Neural cell (in vitro differentiated cells): ENCODE measurements around the gene HELZ. TPM values are rescaled to one million over a fixed set of nuclear protein-coding genes. Genes with fewer than 3 reads are reported as not detected.

Source experiments
- H2AFZ ChIP-seq: fragments of 200-600, 300-800 bp; sonication (generic), shearing (Covaris generic); 2 replicates; pipeline ENCODE4 v1.6.0; 2014; ENCODE audit warnings: low read depth, mild to moderate bottlenecking, antibody characterized with exemption, low read length, moderate library complexity
- H3F3A ChIP-seq: fragments of 200-600 bp; shearing (Covaris generic); 2 replicates; pipeline ENCODE4 v1.6.1; 2016; ENCODE audit warnings: mild to moderate bottlenecking, moderate library complexity, mixed read lengths, antibody characterized with exemption, low read length; ENCODE audit not compliant: insufficient read depth, poor library complexity, severe bottlenecking
- H3K27ac ChIP-seq: fragments of 200-600, 300-800 bp; sonication (generic), shearing (Covaris generic); 2 replicates; pipeline ENCODE4 v1.5.1; 2014; ENCODE audit warnings: mild to moderate bottlenecking, low read length, moderate library complexity
- H3K27me3 ChIP-seq: fragments of 300-800, 200-600 bp; sonication (generic), shearing (Covaris generic); 2 replicates; pipeline ENCODE4 v1.6.0; 2014; ENCODE audit warnings: mild to moderate bottlenecking, low read depth, low read length, moderate library complexity; ENCODE audit not compliant: insufficient read depth
- H3K36me3 ChIP-seq: fragments of 300-800, 200-600 bp; sonication (generic), shearing (Covaris generic); 2 replicates; pipeline ENCODE4 v1.5.1; 2014; ENCODE audit warnings: mild to moderate bottlenecking, antibody characterized with exemption, low read length, moderate library complexity; ENCODE audit not compliant: insufficient read depth
- H3K4me2 ChIP-seq: fragments of 300-800, 200-600 bp; sonication (generic), shearing (Covaris generic); 2 replicates; pipeline ENCODE4 v1.6.0; 2014; ENCODE audit warnings: mild to moderate bottlenecking, low read length
- H3K4me3 ChIP-seq: fragments of 300-800, 200-600 bp; sonication (generic), shearing (Covaris generic); 2 replicates; pipeline ENCODE4 v1.5.1; 2014; ENCODE audit warnings: mild to moderate bottlenecking, low read length, moderate library complexity
- H3K79me2 ChIP-seq: fragments of 200-600 bp; shearing (Covaris generic); replicated peaks from 2 replicates; pipeline ENCODE4 v1.6.0; 2014; ENCODE audit warnings: mild to moderate bottlenecking, low read length, moderate library complexity; ENCODE audit not compliant: insufficient read depth
- H3K9ac ChIP-seq: fragments of 300-800, 200-600 bp; sonication (generic), shearing (Covaris generic); 2 replicates; pipeline ENCODE4 v1.6.1; 2016; ENCODE audit warnings: mild to moderate bottlenecking, low read length, mixed read lengths
- H3K9me2 ChIP-seq: fragments of 200-600 bp; shearing (Covaris generic); 2 replicates; pipeline ENCODE4 v1.6.1; 2016; ENCODE audit warnings: mild to moderate bottlenecking, low read length, mixed read lengths; ENCODE audit not compliant: insufficient read depth
- H3K9me3 ChIP-seq: fragments of 200-600, 300-800 bp; sonication (generic), shearing (Covaris generic); 2 replicates; pipeline ENCODE4 v1.6.1; 2016; ENCODE audit warnings: mild to moderate bottlenecking, mixed run types, low read length, moderate library complexity, mixed read lengths
- H4K20me1 ChIP-seq: fragments of 200-600 bp; shearing (Covaris generic); 2 replicates; pipeline ENCODE4 v1.6.1; 2016; ENCODE audit warnings: mild to moderate bottlenecking, mixed run types; ENCODE audit not compliant: insufficient read depth
- EP300 ChIP-seq: fragments of 450-650 bp; conservative IDR thresholded peaks from 2 replicates; pipeline ENCODE4 v1.6.1; 2014; ENCODE audit warnings: antibody characterized with exemption, mild to moderate bottlenecking, moderate library complexity; ENCODE audit not compliant: poor library complexity, severe bottlenecking
- EZH2 ChIP-seq: fragments of 200-600, 300-800 bp; shearing (Covaris generic), sonication (generic); IDR thresholded peaks from 2 replicates; pipeline ENCODE4 v1.6.1; 2014; ENCODE audit warnings: antibody characterized with exemption, low read length, borderline replicate concordance, mild to moderate bottlenecking; ENCODE audit not compliant: insufficient read depth, poor library complexity, severe bottlenecking
- MXI1 ChIP-seq: fragments of 450-650 bp; conservative IDR thresholded peaks from 2 replicates; pipeline ENCODE4 v1.6.1; 2014; ENCODE audit warnings: antibody characterized with exemption, mild to moderate bottlenecking; ENCODE audit not compliant: poor library complexity, severe bottlenecking
- POLR2AphosphoS5 ChIP-seq: IDR thresholded peaks from 2 replicates; pipeline ENCODE4 v1.6.1; 2012
- RAD21 ChIP-seq: fragments of 450-650 bp; conservative IDR thresholded peaks from 2 replicates; pipeline ENCODE4 v1.6.1; 2014; ENCODE audit warnings: antibody characterized with exemption, mild to moderate bottlenecking, moderate library complexity
- SMC3 ChIP-seq: fragments of 450-650 bp; conservative IDR thresholded peaks from 2 replicates; pipeline ENCODE4 v1.6.1; 2014; ENCODE audit warnings: antibody characterized with exemption, mild to moderate bottlenecking, moderate library complexity; ENCODE audit not compliant: poor library complexity
- TAF1 ChIP-seq: IDR thresholded peaks from 2 replicates; pipeline ENCODE4 v1.6.1; 2012; ENCODE audit warnings: low read depth
- polyA plus RNA-seq: library from polyadenylated mRNA; depleted of rRNA; stranded (reverse); fragments of >200 nt; gene quantifications from 2 replicates; pipeline ENCODE4 v1.2.3, GENCODE V29; 2014
- TF ChIP-seq, protein P1 (sequence below): IDR thresholded peaks from 2 replicates; pipeline ENCODE4 v1.6.1; 2012; ENCODE audit warnings: borderline replicate concordance
- TF ChIP-seq, protein P2 (sequence below): fragments of 450-650 bp; IDR thresholded peaks from 2 replicates; pipeline ENCODE4 v1.5.1; 2014; ENCODE audit warnings: antibody characterized with exemption, mild to moderate bottlenecking, moderate library complexity; ENCODE audit not compliant: poor library complexity, severe bottlenecking

The HELZ gene
- polyA plus RNA-seq, 1 donor from 2014 or later: 11.7 TPM

DNA sequence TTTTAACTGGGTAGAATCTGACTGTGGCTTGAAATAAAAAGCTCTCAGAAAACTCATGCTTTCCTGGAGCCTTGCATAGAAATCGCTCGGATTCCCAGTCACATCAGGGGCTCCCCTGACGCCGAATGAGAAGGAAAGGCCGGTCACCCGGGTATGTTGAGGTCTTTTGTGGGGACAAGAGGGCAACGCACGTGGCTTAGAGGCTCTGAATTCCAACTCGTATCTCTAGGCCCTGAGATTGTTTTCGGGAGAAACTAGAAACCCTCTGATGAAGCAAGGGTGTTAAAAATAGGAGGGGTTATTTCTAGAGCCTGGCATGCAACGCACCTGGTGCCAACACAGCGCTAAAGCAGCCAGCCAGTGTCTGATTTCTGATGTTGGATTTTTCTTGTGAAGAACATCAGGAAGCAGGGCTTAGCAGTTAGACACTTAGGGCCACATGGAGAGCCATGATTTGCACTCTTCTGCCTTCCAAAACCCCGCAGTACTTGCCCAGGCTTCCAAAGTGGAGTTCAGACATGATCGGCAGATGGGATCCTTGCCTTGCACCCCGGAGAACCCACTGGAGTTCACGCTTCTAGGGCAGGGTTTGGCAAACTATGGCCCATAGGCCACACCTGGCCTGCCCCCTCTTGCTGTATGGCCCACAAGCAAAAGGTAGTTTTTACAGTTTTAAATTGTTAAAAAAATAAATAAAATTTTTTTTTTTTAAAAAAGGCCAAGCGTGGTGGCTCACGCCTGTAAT is 188.1 kb downstream of the HELZ start:
- H3K27me3 ChIP-seq: no peaks in the 10 kb centered on the region
- H3K4me3 ChIP-seq: no peak overlapping the region
- H3K27ac ChIP-seq: no peak overlapping the region
- H2AFZ ChIP-seq: no peak overlapping the region
- no peaks in the 10 kb centered on the region for H3K79me2 ChIP-seq
- TF ChIP-seq EP300 (no peak), TAF1 (no peak), POLR2AphosphoS5 (no peak), MXI1 (no peak), EZH2 (no peak), RAD21 (no peak), SMC3 (no peak)
- TF ChIP-seq, protein P1, sequence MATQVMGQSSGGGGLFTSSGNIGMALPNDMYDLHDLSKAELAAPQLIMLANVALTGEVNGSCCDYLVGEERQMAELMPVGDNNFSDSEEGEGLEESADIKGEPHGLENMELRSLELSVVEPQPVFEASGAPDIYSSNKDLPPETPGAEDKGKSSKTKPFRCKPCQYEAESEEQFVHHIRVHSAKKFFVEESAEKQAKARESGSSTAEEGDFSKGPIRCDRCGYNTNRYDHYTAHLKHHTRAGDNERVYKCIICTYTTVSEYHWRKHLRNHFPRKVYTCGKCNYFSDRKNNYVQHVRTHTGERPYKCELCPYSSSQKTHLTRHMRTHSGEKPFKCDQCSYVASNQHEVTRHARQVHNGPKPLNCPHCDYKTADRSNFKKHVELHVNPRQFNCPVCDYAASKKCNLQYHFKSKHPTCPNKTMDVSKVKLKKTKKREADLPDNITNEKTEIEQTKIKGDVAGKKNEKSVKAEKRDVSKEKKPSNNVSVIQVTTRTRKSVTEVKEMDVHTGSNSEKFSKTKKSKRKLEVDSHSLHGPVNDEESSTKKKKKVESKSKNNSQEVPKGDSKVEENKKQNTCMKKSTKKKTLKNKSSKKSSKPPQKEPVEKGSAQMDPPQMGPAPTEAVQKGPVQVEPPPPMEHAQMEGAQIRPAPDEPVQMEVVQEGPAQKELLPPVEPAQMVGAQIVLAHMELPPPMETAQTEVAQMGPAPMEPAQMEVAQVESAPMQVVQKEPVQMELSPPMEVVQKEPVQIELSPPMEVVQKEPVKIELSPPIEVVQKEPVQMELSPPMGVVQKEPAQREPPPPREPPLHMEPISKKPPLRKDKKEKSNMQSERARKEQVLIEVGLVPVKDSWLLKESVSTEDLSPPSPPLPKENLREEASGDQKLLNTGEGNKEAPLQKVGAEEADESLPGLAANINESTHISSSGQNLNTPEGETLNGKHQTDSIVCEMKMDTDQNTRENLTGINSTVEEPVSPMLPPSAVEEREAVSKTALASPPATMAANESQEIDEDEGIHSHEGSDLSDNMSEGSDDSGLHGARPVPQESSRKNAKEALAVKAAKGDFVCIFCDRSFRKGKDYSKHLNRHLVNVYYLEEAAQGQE: no peak
- TF ChIP-seq, protein P2, sequence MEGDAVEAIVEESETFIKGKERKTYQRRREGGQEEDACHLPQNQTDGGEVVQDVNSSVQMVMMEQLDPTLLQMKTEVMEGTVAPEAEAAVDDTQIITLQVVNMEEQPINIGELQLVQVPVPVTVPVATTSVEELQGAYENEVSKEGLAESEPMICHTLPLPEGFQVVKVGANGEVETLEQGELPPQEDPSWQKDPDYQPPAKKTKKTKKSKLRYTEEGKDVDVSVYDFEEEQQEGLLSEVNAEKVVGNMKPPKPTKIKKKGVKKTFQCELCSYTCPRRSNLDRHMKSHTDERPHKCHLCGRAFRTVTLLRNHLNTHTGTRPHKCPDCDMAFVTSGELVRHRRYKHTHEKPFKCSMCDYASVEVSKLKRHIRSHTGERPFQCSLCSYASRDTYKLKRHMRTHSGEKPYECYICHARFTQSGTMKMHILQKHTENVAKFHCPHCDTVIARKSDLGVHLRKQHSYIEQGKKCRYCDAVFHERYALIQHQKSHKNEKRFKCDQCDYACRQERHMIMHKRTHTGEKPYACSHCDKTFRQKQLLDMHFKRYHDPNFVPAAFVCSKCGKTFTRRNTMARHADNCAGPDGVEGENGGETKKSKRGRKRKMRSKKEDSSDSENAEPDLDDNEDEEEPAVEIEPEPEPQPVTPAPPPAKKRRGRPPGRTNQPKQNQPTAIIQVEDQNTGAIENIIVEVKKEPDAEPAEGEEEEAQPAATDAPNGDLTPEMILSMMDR: no peak
- H3K9ac ChIP-seq: no peak overlapping the region
- no peak overlapping the region for H3K4me2 ChIP-seq
- no peaks in the 10 kb centered on the region for H4K20me1 ChIP-seq
- H3F3A ChIP-seq: no peaks in the 10 kb centered on the region
- H3K9me2 ChIP-seq: no peaks in the 10 kb centered on the region
- no peaks in the 10 kb centered on the region for H3K9me3 ChIP-seq
- no peaks in the 10 kb centered on the region for H3K36me3 ChIP-seq

DNA sequence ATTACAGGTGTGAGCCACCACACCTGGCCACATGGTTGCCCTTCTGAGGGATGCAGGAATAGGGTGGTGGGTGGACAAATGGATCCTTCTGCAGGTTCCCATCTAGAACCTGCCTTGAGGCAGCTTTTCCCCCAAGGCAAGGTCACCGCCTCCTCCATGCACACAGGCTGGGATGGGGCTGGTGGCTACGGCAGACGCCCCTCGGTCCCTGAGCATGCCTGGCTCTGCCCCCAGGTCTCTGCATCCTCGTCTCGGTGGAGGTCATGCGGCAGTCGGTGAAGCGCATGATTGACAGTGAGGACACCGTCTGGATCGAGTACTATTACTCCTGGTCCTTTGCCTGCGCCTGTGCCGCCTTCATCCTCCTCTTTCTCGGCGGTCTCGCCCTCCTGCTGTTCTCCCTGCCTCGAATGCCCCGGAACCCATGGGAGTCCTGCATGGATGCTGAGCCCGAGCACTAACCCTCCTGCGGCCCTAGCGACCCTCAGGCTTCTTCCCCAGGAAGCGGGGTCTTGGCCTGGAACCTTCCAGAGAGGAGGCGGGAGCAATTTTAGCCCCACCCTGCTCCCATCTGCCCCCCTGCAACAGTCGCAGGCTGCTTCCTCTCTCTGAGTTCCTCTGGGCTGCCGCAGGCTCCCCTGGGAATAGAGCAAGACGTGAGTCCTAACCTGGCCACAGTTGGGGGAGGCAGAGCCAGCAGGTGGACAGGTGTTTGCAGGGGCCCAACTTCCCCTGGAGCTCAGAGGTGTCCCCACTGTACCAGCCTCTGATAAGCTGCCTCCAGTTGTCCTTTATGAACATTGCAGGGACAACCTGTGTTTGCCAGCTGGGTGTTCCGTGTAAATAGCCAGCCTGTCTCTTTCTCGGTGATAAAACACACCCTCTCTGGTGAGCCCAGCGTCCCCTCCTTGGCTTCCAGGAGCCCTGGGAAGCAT is 188.9 kb downstream of the HELZ start:
- Histone ChIP-seq H3K4me3 (no peak overlapping the region), H3K9ac (no peak overlapping the region), H3K27ac (no peak overlapping the region), H3F3A (no peaks in the 10 kb centered on the region), H3K36me3 (no peaks in the 10 kb centered on the region), H3K4me2 (no peak overlapping the region), H3K9me2 (no peaks in the 10 kb centered on the region), H3K27me3 (no peaks in the 10 kb centered on the region), H2AFZ (no peak overlapping the region), H3K9me3 (no peaks in the 10 kb centered on the region), H4K20me1 (no peaks in the 10 kb centered on the region), H3K79me2 (no peaks in the 10 kb centered on the region)
- TF ChIP-seq, protein P2: no peak
- TF ChIP-seq RAD21 (no peak), EP300 (no peak), SMC3 (no peak), EZH2 (no peak), MXI1 (no peak), POLR2AphosphoS5 (no peak)
- TF ChIP-seq, protein P1: no peak
